Choroid plexus epithelial cell (primary cell): ENCODE results near the gene STRIP2.
A peak's percentile ranks its signal among the peaks of the same experiment; 100 is the strongest.
"Not testable (repeated sequence)": the region's sequence is repeated elsewhere in the genome, so short reads cannot be mapped to it uniquely, and the experiment has no call there.

Experiments
- DNase-seq: peaks from one replicate; pipeline ENCODE4 v3.0.0-alpha.2; 2010; ENCODE audit warnings: low read depth
- H3K4me3 ChIP-seq: 2 replicates; pipeline ENCODE4 v1.5.1; 2011; ENCODE audit warnings: low read depth, mild to moderate bottlenecking, control low read depth, low read length, moderate library complexity
- TF ChIP-seq, protein P1 (sequence below): conservative IDR thresholded peaks from 2 replicates; pipeline ENCODE4 v1.5.1; 2011; ENCODE audit warnings: low read depth, mild to moderate bottlenecking, control low read depth, inconsistent platforms, low read length, moderate library complexity

Gene STRIP2

DNA sequence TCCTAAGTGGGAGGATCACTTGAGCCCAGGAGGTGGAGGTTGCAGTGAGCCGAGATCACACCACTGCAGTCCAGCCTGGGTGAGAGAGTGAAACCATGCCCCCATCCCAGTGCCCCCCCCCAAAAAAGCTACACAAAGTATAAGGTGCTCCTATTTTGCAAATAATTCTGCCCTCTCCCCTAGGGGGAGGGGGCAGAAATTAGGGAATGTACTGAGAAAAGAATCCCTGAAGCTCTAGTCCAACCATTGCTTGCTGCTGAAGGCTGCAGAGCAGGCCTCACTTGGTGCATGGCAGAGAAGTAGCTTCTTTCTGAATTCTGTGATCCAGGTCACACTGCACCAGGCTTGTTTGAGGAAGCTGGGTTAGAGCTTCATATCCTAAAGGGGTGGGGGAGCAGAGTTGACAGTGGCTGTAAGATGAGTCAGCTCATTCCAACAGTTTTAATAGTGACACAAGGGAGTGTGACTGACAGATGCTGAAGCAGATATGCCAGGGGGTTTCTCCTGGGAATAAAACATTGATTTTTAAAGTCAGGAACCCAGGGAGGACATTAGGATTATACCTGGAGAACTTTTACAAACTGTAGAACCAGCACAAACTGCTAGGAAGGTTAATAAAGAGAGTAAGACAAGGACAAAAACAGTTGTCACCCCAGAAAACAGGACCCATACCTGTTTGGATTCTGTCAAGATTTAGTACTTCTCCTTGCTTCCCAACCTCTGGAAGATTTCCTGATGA is 32.8 kb upstream of the STRIP2 start:
- TF ChIP-seq, protein P1, sequence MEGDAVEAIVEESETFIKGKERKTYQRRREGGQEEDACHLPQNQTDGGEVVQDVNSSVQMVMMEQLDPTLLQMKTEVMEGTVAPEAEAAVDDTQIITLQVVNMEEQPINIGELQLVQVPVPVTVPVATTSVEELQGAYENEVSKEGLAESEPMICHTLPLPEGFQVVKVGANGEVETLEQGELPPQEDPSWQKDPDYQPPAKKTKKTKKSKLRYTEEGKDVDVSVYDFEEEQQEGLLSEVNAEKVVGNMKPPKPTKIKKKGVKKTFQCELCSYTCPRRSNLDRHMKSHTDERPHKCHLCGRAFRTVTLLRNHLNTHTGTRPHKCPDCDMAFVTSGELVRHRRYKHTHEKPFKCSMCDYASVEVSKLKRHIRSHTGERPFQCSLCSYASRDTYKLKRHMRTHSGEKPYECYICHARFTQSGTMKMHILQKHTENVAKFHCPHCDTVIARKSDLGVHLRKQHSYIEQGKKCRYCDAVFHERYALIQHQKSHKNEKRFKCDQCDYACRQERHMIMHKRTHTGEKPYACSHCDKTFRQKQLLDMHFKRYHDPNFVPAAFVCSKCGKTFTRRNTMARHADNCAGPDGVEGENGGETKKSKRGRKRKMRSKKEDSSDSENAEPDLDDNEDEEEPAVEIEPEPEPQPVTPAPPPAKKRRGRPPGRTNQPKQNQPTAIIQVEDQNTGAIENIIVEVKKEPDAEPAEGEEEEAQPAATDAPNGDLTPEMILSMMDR, result no peak
- DNase-seq, result peak; percentile 10
- no peak overlapping the region for H3K4me3 ChIP-seq

DNA sequence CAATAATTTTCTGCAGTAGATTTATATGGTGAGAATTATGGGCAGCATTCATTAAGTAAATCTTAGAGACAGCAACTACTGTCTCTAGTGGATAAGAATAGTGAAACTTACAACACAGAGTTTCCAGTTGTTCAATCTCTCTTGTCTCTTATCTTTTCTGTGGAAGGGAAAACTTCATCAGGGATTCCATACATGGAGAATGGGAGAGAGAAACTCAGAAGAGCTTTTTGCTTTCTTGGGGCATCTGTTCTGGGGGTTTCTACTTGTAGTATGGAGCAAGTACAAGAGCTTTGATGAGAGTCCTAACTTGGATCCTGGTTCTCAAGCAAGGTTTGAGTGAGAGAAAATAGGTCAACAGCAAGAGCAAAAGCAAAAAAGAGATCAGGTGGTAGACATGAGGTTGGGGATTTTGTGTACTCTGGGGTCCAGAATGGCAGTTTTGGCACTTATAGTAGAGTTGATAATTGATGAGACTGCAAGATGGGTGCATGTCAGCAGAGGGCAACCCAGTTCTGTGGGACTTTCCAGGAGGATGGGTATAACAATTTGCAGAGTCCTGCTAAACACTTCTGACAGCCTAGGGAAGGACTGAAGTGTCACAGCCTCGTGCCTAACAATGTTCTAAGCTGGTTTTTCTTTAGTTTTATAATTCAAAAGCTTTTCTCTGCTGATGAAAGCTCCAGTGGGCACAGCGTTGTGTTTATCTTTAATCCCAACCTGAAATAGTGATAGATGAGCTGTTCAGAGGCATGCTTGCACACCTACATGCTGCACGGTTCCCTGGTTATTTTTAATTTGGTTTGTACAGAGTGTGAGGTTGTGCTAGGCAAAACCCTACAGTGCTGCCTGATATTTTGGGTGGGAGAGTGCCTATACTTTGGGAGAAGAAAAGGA is 32.0 kb upstream of the STRIP2 start:
- TF ChIP-seq, protein P1, result peak; percentile 13
- no peak overlapping the region for H3K4me3 ChIP-seq
- DNase-seq, result peak; percentile 9

DNA sequence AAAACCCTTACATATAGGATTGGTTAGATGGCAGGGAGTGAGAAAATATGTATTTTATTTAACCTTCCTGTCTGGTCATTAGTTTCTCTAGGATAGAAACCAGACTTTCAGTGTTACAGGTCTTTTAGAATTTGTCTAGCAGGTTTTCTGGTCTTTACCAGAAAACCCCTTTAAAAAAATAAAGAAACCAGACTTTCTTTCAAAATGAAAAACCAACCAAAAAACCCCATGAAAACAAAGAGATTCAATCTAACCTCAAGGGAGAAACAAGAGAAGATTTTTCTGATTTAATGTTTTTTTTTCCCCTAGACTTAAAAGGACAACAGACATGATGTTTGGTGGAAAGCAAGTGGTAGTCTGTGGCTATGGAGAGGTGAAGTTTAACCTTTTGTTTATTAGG is 28.7 kb upstream of the STRIP2 start:
- DNase-seq, result no peak
- H3K4me3 ChIP-seq, result no peak overlapping the region
- TF ChIP-seq, protein P1, result no peak

DNA sequence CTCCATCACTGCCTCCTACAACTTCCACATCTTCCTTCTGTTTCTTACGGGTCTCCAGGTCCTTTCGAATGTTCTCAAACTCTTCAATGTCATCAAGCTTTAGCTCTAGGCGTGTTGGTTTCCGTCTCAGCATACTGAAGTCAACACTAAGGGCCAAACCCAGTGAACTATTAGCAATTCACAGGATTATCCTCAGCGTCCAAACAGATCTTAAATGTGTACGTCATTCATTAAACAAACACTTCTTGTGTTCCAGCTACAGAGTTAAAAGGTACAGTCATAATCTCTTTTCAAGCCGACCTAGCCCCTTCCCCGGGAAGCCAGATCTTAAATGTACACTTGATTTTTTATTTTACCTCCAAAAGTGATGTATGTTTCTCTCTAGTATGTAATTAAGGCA is 24.0 kb upstream of the STRIP2 start:
- H3K4me3 ChIP-seq, DNase-seq: not testable (repeated sequence)

DNA sequence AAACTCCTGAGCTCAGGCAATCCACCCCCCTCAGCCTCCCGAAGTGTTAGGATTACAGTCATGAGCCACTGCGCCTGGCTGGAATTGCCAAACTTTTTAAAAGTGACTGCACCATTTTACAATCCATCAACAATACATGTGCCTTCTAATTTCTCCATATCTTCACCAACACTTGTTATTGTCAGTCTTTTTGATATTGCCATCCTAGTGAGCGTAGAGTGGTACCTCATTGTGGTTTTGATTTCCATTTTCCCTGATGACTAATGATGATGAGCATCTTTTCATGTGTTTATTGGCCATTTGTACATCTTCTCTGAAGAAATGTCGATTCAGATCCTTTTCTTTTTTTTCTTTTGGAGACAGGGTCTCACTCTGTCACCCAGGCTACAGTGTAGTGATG is 21.7 kb upstream of the STRIP2 start:
- no peak for DNase-seq
- H3K4me3 ChIP-seq, result no peak overlapping the region
- TF ChIP-seq, protein P1, result no peak

DNA sequence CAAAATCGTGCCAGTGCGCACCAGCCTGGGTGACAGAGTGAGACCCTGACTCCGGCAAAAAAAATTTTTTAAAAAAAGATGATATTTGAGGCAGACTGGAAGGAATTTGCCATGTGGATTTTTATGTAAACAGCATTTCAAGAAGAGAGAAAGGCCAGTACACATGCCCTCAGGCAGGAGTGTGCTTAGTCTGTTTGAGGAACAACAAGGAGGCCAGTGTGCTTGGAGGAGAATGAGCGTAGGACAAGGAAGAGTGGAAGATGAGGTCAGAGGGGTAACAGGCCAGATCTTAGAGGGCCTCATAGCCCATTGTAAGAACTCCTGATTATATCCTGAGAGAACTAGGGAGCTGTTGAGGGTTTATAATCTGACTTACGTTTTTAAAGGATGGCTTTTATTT is 17.2 kb upstream of the STRIP2 start:
- H3K4me3 ChIP-seq, result no peak overlapping the region
- no peak for DNase-seq
- TF ChIP-seq, protein P1, result no peak

DNA sequence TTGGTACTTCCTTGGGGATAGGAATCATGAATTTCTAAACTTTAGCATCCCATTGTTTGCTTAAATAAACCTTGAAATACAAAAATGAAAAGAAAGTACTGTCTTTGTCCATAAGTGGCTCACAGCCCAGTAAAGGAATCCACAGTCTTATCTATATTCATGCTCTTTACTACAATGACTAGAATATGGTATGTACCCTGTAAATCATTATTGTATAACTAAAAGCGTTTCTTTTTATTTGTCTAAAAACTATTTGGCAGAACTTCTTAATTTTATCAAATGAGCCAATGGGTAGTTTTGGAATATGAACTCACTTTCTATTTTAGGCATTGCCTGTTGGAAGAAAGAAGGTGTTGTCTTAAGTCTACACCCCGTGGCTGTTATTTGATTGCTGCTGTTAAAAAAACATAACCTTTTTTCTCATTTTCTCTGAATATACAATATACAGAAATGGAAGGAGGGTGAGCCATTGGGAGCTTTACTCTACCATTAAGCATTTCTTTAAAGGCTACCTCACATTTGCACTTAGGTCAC is 12.4 kb upstream of the STRIP2 start:
- TF ChIP-seq, protein P1, result no peak
- no peak for DNase-seq
- no peak overlapping the region for H3K4me3 ChIP-seq
